ENCODE results near the gene AGTR2.

DNA sequence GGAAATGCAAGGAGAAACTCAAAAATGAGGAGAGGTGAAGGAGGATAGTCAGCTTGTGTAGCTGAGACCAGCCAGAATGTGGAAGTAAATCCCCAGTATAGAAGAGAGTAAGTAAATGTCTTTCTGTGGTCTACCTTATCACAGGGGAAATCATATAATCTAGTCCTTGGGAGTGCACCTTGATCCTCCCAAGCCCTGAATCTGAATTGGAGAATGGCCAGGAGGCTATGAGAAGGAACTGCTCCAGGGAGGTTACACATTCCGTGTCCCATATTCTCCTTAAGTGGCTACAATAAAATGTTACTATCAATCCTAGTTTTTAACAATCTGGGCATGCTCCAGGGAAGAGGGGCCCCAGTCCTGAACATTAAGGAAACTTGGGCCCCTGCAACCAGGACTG, 10.8 kb downstream of the AGTR2 start:
- TF ChIP-seq CTCF (conservative IDR thresholded peaks at IDR 0.05; ENCODE audit: low read depth in 2 of 2) (no peak), POLR2AphosphoS5 (IDR thresholded peaks at IDR 0.05; ENCODE audit: low read depth) (no peak), EZH2 (IDR thresholded peaks at IDR 0.05; ENCODE audit: low read depth, unreplicated experiment) (no peak), NANOG (IDR thresholded peaks at IDR 0.05; ENCODE audit: borderline replicate concordance) (no peak), JUNB (IDR thresholded peaks at IDR 0.05; ENCODE audit: unreplicated experiment) (no peak), CREB1 (CRISPR knock-in tag; IDR thresholded peaks at IDR 0.05; ENCODE audit: low read depth) (no peak), ZNF114 (CRISPR knock-in tag; IDR thresholded peaks at IDR 0.05) (no peak), EZH2phosphoT487 (IDR thresholded peaks at IDR 0.05; ENCODE audit: unreplicated experiment) (no peak)
- TF ChIP-seq, protein P1, sequence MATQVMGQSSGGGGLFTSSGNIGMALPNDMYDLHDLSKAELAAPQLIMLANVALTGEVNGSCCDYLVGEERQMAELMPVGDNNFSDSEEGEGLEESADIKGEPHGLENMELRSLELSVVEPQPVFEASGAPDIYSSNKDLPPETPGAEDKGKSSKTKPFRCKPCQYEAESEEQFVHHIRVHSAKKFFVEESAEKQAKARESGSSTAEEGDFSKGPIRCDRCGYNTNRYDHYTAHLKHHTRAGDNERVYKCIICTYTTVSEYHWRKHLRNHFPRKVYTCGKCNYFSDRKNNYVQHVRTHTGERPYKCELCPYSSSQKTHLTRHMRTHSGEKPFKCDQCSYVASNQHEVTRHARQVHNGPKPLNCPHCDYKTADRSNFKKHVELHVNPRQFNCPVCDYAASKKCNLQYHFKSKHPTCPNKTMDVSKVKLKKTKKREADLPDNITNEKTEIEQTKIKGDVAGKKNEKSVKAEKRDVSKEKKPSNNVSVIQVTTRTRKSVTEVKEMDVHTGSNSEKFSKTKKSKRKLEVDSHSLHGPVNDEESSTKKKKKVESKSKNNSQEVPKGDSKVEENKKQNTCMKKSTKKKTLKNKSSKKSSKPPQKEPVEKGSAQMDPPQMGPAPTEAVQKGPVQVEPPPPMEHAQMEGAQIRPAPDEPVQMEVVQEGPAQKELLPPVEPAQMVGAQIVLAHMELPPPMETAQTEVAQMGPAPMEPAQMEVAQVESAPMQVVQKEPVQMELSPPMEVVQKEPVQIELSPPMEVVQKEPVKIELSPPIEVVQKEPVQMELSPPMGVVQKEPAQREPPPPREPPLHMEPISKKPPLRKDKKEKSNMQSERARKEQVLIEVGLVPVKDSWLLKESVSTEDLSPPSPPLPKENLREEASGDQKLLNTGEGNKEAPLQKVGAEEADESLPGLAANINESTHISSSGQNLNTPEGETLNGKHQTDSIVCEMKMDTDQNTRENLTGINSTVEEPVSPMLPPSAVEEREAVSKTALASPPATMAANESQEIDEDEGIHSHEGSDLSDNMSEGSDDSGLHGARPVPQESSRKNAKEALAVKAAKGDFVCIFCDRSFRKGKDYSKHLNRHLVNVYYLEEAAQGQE (IDR thresholded peaks at IDR 0.05; ENCODE audit: unreplicated experiment): no peak

All from GM23338 (cell line).